HG03469 (cell line): ENCODE measurements around the gene NPR1.
"Not testable (repeated sequence)": the region's sequence is repeated elsewhere in the genome, so short reads cannot be mapped to it uniquely, and the experiment has no call there.

ENCODE experiments used
- ATAC-seq: cut with Tn5 transposase; IDR thresholded peaks from one replicate; pipeline ENCODE4 v1.9.1; 2021; ENCODE audit warnings: mild to moderate bottlenecking, moderate library complexity, moderate number of reproducible peaks; ENCODE audit not compliant: unreplicated experiment

NPR1 gene

DNA sequence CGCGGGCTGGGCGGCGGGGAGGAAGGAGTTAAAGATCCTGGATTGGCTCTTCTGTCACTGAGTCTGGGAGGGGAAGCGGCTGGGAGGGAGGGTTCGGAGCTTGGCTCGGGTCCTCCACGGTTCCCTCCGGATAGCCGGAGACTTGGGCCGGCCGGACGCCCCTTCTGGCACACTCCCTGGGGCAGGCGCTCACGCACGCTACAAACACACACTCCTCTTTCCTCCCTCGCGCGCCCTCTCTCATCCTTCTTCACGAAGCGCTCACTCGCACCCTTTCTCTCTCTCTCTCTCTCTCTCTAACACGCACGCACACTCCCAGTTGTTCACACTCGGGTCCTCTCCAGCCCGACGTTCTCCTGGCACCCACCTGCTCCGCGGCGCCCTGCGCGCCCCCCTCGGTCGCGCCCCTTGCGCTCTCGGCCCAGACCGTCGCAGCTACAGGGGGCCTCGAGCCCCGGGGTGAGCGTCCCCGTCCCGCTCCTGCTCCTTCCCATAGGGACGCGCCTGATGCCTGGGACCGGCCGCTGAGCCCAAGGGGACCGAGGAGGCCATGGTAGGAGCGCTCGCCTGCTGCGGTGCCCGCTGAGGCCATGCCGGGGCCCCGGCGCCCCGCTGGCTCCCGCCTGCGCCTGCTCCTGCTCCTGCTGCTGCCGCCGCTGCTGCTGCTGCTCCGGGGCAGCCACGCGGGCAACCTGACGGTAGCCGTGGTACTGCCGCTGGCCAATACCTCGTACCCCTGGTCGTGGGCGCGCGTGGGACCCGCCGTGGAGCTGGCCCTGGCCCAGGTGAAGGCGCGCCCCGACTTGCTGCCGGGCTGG, at the start of gene NPR1:
Gene NPR1, plus strand, starts transcription at position 170 of the 818 bp plus-strand sequence. Its CDS starts 421 bp downstream, at position 591.
- ATAC-seq = no peak

DNA sequence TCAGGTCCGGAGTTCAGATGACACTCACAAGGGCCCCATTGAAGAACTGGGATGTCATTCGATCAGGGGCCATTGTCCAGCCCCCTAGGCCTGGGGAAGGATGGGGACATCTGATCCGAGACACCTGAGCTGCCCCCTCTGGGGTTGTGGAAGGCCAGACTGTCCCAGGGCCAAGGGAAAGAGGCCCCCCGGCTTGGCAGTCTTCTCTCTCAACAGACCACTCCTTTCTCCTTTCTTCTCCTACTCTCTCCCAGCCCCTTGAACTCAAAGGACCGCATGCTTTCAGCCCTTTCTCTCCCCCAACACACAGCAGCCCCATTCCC, 49.2 kb upstream of the NPR1 start:
- ATAC-seq = no peak

GRCh38 chr1:153629971-153630370, 48.5 kb upstream of the NPR1 start:
- ATAC-seq = no peak

DNA sequence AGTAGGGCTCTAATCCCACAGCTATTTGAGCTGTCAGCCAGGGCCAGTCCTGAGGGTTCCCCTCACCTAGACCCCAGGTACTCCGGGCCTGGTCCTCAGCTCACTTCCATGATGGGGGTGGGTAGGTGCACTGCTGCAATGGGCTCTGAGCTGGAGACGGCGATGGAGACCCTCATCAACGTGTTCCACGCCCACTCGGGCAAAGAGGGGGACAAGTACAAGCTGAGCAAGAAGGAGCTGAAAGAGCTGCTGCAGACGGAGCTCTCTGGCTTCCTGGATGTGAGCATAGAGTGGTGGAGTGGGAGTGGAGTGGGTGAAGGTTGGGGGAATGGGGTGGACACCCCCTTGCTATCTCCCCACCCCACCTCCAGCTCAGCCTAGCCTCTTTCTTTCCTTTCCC, 48.1 kb upstream of the NPR1 start:
- ATAC-seq = no peak

GRCh38 chr1:153631047-153632022, 47.2 kb upstream of the NPR1 start:
- no peak for ATAC-seq

GRCh38 chr1:153633161-153633753, 45.2 kb upstream of the NPR1 start:
- ATAC-seq = no peak

DNA sequence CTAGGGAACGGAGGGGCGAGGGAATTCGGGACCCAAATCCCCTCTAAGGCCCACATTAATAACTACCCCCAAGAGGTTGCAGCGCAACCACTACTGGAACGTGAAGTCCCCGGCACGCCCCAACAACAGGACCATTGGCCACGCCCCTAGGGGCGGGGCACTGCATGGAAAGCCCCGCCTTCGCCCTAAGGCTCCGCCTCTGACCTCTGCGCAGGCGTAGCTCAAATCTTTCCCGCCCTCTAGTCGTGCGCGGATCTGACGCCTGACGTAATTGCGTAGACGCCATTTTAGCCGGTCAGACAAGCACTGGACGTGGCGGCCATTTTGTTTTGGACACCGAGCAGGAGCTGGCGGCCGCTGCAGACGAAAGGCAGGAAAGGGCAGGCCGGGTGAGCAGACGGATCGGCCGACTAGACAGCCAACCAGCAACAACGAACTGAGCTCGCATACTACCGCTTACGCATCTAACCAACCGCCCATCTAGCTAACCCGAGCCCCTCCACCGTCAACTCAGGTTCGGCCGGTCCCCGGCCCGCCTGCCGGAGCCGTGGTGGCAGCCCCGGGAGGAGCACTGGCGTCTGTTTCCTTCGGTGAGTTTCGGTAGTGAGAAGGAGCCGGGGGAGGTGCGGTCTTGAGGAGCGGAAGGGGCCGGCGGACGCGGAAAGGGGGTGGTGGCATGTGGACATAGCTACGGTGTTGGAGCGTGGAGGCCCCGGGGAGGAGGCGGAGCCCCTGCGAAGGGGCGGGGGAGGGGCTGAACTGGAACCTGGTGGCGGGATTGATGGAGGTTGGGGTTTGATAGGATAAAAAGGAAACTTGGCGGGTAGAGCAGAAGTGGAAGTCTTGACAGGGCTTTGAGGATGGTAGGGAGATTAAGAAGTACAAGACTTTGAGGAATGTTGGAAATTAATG, 44.5 kb upstream of the NPR1 start, which contains the start of gene CHTOP:
Gene CHTOP, plus strand, starts transcription at position 313 of the 912 bp plus-strand sequence. CDS start 2,523 bp downstream, outside the sequence.
- peak; percentile 90 for ATAC-seq

DNA sequence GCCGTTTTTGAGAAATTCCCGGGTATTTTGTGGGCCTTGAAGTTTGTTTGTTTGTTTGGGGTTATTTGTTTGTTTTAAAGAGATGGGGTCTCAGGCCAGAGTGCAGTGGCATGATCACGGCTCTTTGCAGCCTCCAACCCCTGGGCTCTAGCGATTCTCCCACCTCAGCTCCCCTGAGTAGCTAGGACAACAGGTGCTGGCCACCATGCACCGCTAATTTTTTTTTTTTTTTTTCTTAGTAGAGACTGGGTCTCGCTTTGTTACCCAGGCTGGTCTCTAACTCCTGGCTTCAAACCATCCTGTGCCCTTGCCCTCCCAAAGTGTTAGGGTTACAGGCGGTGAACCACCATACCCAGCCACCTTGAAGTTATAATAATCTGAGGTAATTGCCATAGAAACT, 42.6 kb upstream of the NPR1 start:
- no peak for ATAC-seq

GRCh38 chr1:153636312-153636711, 42.2 kb upstream of the NPR1 start:
- no peak for ATAC-seq

DNA sequence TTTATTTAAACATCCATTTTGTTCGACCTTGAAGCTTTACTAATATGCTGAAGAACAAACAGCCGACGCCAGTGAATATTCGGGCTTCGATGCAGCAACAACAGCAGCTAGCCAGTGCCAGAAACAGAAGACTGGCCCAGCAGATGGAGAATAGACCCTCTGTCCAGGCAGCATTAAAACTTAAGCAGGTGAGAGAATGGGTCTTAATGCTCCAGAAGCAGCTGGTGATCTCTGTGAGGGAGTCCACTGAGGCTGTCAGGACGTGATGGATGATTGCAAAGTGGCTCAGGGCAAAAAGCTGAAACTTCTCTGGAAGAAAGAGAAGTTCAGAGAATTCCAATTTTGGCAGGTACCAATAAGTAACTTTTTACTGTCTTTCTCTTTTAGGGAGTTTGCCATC, 40.2 kb upstream of the NPR1 start:
- no peak for ATAC-seq

GRCh38 chr1:153639280-153639679, 39.2 kb upstream of the NPR1 start:
- no peak for ATAC-seq

- not testable (repeated sequence) for ATAC-seq
These were observed 38.3 kb upstream of the NPR1 start for GRCh38 chr1:153640213-153640612.

- no peak for ATAC-seq
These were observed 37.6 kb upstream of the NPR1 start for GRCh38 chr1:153640861-153641260.

DNA sequence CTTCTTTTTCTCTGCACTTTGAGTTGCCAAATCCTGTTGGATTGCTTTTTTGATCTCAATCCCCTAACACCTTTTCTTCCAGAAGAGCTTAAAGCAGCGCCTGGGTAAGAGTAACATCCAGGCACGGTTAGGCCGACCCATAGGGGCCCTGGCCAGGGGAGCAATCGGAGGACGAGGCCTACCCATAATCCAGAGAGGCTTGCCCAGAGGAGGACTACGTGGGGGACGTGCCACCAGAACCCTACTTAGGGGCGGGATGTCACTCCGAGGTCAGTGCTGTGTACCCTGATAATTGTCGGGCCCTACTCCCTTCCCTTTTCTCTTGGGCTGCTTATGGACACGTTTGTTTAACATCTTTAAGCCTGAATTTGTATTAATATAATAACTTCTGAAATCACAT, 36.3 kb upstream of the NPR1 start:
- ATAC-seq = no peak

GRCh38 chr1:153643100-153643499, 35.4 kb upstream of the NPR1 start:
- no peak for ATAC-seq

DNA sequence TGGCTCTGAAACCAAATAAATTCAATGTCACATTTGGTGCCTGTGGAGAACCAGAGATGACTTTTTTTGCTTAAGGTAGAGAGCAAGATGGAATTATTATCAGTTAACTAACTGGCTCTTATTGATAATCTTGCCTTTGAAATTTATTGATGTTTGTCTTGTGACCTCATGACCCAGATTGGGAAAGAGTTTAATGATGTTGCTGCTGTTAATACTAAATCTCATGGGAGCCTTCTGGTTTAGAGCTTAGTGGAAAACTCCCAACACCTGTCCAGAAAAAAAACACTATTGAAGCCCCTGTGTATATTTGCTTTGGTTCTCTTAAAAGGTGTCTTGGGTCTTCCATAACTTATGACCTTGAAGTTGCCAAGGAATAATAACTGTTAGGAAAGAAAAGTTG, 34.7 kb upstream of the NPR1 start:
- ATAC-seq = no peak

GRCh38 chr1:153646672-153647345, 31.7 kb upstream of the NPR1 start:
- no peak for ATAC-seq

- no peak for ATAC-seq
These were observed 31.2 kb upstream of the NPR1 start for GRCh38 chr1:153647346-153647714.

- ATAC-seq = no peak
These were observed 30.4 kb upstream of the NPR1 start for GRCh38 chr1:153648000-153648643.
